NCI-H446 (cell line): ENCODE measurements around the gene ABHD13.
A peak's percentile ranks its signal among the peaks of the same experiment; 100 is the strongest.
"Not testable (repeated sequence)": the region's sequence is repeated elsewhere in the genome, so short reads cannot be mapped to it uniquely, and the experiment has no call there.

Experiments
- DNase-seq, 2 experiments: peaks; one replicate each; lab custom pipeline; 2025; lab: John Stamatoyannopoulos, UW

Gene ABHD13

DNA sequence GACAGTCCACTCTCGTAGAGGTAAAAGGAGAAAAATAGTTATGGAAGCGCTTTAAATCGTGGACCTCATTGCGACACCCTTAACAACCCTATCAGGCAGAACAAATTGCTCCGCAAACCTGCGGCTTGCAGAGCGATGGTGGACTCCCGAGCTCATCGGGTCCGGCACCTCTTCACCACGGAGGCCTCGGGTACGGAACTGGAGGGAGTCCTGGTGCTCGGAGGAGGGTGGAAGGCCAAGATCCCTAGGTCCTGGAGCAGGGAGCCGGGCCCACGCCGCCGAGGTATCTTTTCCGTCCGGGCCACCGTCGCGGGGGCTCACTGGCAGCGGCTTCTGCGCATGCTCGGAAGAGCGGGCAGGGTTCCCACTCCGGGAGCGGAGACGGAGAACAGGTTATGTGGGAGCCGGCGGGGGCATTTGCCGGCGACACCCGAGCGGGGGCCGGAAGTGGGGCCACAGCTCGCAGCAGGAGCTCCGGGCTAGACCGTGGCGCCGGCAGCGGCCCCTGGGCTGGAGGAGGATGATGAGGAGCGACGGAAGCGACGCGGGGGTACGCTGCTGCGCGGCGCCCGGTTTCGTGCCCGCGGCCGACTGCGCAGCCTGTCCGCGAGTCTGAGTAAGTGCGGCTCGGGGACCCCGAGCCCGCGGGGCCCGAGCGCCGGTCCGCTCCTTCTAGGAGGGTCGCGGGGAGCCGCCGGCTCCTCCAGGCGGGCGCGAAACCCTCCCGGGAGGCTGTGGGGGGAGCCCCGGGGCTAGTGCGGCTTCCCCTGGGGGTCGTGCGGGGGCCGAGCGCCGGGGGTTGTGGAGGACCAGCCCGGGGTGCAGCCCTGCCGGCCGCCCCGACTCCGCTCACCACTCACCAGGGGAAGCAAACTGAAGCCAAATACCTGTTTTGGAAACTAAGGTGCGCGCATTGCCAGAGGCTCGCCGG, at the start of gene ABHD13:
ABHD13 (plus strand) TSS at position 349 of the 931 bp plus-strand sequence. CDS start 10,827 bp downstream, outside the sequence.
- peak; percentile 50 to 74 for DNase-seq

DNA sequence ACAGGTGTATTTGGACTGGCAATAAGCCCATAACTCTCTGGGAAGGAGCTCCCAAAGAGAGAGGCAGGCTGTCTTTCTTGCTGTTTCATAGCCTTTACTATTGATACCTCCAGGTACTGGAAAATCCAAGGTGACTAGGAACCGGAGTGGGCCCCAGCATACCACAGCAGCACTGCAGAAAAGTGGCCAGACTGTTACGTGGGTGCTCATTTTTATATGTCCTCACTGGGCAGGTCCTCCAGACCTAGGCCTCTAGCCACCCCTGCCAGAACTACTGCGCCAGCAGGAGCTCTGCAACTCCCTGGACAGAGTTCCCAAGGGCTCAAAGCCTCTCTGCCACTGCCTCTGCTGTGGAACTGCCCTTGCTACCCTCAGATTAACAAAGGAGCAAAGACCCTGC, 49.3 kb upstream of the ABHD13 start:
- DNase-seq, result no peak

DNA sequence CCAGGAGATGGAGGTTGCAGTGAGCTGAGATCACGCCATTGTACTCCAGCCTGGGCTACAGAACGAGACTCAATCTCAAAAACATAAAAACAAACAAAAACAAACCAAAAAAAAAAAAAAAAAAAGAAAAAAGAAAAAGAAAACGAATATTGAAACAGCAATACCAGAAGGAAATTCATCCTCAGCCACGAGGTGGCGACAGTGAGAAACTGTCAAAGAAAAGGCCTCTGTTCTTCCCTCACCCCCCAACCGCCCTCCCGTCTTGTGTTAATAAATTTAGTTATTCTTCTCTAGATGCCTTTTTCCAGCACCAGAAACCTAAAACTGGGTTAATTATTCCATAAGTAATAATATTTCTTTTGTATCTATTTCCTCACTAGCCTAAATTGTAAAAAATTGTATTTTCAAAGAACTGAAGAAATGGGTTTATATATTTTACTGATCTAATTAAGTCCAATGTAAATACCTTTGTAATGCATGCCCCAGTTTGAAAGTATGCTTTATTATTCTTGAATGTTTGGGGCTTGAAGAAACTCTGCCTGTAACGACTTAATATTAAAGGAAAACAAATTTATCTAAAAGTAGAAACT, 41.4 kb upstream of the ABHD13 start:
- peak in 1 of 2 experiments; percentile 0 for DNase-seq

DNA sequence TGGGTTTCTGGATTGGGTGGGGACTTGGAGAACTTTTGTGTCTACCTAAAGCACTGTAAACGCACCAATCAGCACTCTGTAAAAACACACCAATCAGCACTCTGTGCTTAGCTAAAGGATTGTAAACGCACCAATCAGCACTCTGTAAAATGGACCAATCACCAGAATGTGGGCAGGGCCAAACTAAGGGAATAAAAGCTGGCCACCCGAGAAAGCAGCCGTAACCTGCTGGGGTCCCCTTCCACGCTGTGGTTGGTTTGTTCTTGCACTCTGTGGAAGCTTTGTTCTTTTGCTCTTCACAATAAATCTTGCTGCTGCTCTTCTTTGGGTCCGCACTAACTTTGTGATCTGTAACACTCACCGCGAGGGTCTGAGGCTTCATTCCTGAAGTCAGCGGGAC, 40.1 kb upstream of the ABHD13 start:
- DNase-seq, result no peak

DNA sequence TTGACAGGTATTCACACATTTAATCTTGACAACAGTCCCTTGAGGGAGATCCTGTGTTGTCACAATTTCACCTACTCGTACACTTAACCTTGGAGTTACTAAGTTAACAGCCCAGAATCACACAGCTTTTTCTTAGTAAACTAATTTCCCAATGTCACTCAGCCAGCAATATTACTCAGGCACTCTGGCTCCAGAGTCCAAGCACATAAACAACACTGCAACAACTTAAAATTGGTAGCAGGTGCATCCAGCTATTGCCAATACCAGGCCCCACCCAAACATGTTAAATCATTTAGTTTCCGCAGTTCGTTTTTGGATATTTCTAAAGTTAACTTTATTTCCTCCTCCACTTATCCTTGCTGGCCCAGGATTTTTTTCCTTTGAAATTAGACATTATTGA, 35.5 kb upstream of the ABHD13 start:
- DNase-seq, result no peak

DNA sequence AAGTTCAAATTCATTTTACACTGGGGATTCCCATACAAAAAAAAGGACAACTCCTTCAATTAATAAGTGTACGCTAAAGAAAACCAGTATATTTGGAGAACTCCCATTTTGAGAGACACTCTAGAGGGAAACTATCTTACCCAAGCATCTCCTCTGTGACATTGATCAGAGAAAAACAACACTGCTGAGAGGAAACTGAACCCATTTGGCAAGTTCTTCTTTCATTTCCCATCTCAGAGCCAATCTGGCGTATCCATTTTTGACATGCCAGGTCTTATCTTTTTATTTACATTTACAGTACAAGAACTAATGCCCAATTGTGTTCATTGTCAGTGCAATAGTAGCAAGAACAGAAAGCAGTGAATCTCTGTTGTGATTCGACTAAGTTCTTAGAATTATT, 33.0 kb upstream of the ABHD13 start:
- DNase-seq, result no peak

DNA sequence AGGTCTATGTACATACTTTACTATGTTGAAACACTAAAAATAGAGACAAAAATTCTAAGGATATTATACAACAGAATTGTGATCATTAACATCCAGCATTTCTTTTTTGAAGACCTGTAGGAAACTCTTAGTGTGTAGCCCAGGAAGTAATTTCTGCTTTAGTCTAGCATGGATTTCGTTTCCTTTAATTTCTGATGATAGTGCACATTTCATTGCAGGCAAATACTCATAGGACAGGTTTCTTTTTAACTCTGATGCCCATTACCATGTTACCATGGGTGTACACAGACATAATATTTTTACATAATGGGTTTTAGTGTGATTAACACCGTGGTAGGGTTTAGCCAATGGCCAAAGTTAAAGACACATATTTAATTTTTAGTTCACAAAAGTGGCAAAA, 29.9 kb upstream of the ABHD13 start:
- no peak for DNase-seq

DNA sequence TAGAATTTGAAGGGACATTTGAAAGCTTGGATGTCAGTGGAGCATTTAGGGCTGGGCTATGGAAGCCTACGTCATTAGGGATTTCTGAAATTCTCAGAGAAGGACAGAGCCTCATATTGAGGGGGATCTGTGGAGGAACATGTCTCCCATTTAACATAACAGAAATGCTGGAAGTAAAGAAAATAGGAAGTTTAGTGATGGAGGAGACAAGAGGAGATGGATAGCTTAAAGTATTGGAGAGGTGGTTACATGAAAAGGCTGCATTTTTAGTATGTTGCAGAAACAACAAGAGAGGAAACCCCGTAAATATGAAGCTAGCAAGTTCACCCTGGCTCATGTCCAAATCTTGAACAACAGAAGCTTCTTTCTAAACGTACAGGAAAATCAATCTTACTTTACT, 27.3 kb upstream of the ABHD13 start:
- DNase-seq, result no peak

DNA sequence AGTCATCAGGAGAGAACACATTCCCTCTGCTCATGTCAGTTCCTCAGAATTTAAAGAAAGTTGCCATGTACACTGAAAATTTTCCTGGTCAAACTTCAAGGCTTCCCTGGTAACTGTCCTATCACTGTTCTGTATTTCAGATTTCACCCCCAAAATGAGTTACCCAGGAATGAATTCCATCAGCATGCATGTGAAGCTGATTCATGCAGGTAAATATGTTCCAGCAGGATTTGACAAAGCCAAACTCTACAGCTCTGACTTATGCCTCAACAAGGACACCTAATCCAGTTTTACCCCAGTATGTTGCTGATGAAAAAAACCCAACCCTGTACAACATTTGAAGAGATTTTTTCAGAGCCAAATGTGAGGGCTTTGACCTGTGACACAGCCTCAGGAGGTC, 24.4 kb upstream of the ABHD13 start:
- no peak for DNase-seq

DNA sequence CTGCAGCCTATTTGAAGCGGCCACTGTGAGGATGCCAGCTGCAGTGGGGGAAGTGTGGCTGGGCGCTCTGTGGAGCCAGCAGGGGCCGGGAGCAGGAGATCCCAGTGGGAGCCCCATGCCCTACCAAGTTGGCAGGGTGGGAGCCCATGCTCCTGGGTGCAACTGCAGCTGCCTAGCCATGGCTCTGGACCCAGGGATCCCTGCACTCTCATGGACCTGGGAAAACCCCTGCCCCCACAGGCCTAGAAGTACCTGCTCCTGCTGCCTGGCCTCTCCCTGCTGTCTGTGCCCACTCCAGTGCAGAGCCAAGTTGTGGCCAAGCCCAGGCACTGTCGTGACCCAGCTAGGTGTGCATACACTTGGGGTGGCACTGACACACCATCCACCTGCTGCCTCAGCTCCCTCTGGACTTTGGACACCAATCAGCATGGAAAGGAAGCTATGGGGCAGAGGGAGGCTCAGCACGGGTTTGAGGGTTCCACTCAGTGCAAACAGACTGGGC, 23.7 kb upstream of the ABHD13 start:
- DNase-seq, result no peak

DNA sequence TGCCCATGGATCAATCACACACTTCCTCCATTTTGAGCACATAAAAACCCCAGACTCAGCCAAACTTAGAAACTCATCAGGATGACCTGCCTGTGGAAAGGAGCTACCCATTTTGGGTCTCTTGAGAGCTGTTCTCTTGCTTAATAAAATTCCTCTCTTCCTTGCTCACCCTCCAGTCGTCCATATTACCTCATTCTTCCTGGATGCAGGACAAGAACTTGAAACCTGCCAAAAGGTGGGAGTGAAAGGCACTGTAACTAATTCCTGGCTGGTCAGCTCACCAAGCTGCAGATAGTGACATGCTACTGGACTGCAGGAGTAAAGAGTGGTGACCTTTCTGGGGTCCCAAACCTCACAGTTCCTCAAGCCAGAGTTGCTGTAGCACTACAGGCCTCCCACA, 23.0 kb upstream of the ABHD13 start:
- DNase-seq, result no peak

DNA sequence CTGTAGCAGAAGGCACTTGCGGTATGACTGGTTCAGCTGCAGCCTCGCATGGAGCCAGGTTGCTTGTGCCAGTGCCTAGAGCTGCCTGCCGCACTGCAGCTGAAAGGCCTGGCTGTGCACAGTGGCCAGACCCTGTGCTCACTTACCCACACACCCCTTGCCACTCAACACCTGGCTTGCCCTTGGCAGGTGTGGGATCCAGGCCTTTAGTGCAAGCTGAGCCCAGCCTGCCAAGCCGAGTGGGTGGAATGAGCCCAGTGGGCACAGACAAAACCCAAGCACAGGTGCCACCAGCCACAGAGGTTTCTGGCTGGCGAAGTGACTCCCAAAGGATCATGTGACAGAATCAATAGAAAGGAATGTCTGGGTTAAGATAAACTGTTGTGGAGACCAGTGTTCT, 22.3 kb upstream of the ABHD13 start:
- DNase-seq, result no peak

DNA sequence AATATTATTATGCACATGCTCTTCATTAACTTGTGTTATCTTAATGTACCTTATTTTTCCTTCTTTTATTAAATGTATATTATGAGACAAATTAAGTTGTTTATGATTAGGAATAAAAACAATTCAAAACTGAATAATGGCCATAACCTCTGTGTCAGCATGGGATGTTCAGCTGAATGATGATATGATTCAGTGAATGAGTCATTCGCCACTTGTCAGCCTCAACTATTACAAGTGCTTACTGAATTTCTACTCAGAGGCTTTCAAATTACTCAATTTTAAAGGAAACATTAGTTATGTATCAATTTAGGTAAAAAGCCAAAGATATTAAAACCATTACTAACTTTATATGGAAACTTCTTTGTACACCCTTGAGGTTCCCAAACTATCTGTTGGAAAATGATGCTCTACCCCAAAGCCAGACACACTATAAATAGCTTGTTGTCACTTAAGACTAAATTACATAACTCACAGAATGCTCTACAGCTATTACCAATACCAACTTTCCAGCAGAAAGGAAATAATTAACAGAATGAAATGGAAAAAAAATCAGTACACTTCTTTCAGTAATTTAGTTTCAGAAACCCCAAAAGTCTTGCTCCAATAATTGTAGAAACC, 17.3 kb upstream of the ABHD13 start:
- DNase-seq, result no peak

DNA sequence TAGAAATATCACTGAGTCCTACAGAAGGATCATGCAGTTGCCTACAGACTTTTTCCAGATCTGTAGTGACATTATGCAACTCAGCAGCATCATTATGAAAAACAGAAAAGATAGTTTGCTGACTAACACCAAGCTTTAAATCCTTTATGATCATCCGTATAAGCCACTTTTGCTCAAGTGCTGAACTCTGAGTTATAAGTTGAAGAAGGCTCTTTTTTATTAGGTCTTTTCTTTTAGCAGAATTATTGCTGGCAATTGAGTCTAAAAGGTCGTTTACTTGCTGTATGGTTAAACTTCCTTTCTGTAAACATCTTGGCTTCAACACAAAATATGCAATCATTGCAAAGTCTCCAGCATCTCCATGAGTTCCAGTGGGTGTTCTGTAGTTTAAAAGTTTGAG, 7.6 kb upstream of the ABHD13 start:
- no peak for DNase-seq

DNA sequence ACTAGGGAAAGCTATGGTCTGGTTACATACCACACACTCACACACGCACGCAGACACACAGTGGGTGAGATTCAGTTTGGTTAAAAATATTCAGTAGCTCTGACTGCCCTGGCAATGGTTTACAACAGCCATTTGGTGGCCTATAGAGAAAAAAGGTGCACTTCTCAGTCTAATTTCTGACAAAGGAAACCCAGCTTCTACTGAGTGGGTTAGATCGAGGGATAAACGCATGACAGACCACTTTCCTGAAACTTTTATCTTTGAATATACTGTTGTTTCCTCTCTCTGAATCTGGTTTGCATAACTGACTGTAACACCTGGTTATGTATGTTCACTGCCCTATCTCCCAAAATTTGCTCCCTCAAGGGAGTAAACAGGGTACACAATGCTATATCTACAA, 5.3 kb upstream of the ABHD13 start:
- DNase-seq, result no peak

DNA sequence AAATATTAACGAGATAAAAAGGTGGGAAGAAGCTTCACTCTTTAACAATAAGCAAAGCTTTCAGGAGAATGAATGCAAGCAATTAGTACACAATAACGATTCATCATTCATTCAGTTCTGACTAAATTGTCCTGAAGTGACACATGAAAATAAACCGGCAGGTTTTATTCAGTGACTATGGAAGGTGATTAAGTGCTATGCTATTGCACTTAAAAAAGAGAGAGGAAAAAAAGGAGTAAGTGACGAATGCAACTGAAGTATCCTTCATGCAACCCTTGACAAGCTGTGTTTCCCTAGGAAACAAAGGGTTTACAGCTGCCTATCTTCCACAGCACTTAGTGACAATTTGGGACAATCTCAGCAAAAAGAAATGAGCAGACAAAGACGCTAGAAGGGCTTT, 4.2 kb upstream of the ABHD13 start:
- DNase-seq, result no peak

DNA sequence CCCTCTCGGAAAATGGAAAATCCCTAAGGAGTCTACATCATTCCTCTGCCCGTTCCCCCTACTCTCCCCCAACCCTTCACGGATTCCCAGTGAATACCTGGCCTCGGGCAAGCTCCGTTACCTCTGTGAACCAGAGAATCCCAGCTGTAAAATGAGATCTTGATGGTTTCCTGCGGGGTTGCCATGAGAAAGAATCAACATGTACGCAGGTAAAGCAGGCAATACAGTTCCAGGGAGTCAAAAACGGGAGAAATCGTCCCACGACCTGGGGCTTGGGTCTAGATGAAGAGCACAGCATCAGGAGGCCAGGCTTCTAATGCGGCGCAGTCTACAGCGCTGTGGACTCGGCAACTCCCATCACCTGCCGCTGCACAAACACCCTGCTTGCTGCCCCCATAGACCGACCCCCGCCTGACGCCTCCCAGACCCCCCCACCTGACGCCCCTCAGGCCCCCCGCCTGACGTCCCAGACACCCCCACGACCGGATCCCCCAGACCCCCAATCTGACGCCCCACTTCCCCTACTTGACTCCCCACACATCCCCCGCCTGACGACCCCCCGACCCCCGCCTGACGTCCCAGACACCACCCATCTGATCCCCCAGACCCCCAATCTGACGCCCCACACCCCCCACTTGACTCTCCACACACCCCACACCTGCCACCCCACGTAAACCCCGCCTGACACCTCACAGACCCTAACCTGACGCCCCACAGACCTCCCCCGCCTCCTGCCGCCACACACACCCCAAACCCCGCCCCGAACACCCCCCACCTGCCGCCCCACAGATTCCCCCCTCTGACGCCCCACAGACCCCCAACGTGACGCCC, 3.5 kb upstream of the ABHD13 start:
- DNase-seq, result no peak

DNA sequence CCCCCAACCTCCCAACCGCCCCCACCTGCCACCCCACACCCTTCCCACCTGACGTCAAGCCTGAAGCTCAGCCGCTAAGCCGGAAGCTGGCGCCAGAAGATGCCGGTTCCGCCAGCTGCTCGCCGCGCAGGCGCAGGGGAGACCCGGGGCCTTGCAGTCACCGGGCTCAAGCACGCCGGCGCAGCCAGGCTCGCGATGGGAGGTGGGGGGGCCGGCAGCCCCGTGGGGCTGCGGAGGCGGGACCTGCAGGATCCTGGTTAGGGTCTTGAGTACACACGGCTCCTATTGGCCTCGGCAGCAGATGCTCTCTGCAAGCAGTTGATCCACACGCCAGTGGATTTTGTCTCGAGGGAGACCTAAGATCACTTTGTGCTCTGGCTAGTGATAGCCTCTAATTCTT, 2.8 kb upstream of the ABHD13 start, which contains the start of gene LIG4:
LIG4 (minus strand) TSS at position 101 of the 400 bp plus-strand sequence. CDS start 4,268 bp downstream, outside the sequence.
- DNase-seq, result peak; percentile 22 to 69

DNA sequence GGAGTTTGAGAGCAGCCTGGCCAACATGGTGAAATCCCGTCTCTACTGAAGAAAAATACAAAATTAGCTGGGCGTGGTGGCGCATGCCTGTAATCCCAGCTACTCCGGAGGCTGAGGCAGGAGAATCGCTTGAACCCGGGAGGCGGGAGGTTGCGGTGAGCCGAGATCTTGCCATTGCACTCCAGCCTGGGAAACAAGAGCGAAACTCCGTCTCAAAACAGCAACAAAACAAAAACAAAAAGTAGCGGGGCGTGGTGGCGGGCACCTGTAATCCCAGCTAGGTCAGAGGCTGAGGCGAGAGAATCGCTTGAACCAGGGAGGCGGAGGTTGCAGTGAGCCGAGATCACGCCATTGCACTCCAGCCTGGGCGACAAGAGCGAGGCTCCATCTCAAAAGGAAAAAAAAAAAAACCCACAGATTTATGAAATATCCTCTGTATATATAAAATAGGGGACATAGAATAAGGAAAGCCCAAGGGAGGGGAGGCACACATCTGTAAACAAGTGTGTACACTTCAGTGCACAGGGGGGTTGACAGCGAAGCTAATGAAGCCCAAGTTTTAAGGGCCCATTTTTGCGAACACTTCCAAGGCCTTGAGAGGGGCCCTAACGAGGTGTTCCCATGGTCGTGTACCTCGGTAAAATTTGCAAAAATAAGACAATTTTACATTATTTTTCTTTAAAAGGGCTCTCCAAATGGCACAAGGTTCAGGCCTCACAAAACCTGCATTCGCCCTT, 717 bp upstream of the ABHD13 start:
- not testable (repeated sequence) for DNase-seq

DNA sequence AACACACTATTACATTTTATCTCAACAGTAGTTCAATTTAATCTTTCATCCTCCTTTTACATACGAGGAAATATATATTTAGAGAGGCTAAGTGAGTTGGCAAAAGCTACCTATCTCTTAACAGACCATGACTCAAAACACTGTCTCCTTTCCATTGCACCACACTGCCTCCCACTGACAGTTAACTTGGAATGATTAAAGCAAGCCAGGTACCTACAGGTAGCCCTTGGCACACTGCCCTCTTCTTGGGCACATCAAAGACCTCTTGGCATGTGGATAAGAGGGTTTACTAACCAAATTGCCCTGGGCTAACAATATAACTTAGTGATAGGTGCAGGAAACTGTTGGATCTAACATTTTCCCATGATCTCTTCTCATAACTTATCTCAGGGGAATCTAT, 1.8 kb downstream of the ABHD13 start:
- DNase-seq, result no peak
